Endometrial microvascular endothelial cells (primary cell): ENCODE data around the gene RNGTT. TPM values are rescaled to one million over a fixed set of nuclear protein-coding genes. Genes with fewer than 3 reads are reported as not detected.
"Not testable (repeated sequence)": the region's sequence is repeated elsewhere in the genome, so short reads cannot be mapped to it uniquely, and the experiment has no call there.

ENCODE experiments used
- in situ Hi-C: cut with HindIII; loops from 2 replicates; pipeline ENCODE4 v1.10.0; 2017; ENCODE audit warnings: low sequenced_read_pairs, low pct_unique_long_range_greater_than_20kb; ENCODE audit errors: inconsistent ontology term
- total RNA-seq: library from RNA; depleted of rRNA; stranded (reverse); fragments of >200 nt; gene quantifications from one replicate; pipeline ENCODE4 v1.2.3, GENCODE V29; 2015; ENCODE audit errors: inconsistent ontology term

Gene RNGTT
- total RNA-seq, 1 donor from 2014 or later, result 15.0 TPM

GRCh38 chr6:88840289-88840688 is 123.1 kb downstream of the RNGTT start:
- in situ Hi-C loops, result no loop called here

- in situ Hi-C loops, result no loop called here
Measured at GRCh38 chr6:88839280-88839679, 124.1 kb downstream of the RNGTT start.

GRCh38 chr6:88835210-88835609 is 128.2 kb downstream of the RNGTT start:
- in situ Hi-C loops, result no loop called here

GRCh38 chr6:88833071-88833470 is 130.3 kb downstream of the RNGTT start:
- in situ Hi-C loops, result not testable (repeated sequence)

GRCh38 chr6:88827599-88827998 is 135.8 kb downstream of the RNGTT start:
- in situ Hi-C loops, result not testable (repeated sequence)

GRCh38 chr6:88825856-88826255 is 137.6 kb downstream of the RNGTT start:
- in situ Hi-C loops, result no loop called here

GRCh38 chr6:88823998-88824397 is 139.4 kb downstream of the RNGTT start:
- in situ Hi-C loops, result no loop called here

- in situ Hi-C loops, result no loop called here
Measured at GRCh38 chr6:88815491-88815890, 147.9 kb downstream of the RNGTT start.

- in situ Hi-C loops, result no loop called here
Measured at GRCh38 chr6:88814909-88815308, 148.5 kb downstream of the RNGTT start.

GRCh38 chr6:88813045-88813444 is 150.4 kb downstream of the RNGTT start:
- in situ Hi-C loops, result no loop called here

- in situ Hi-C loops, result no loop called here
Measured at GRCh38 chr6:88810701-88811100, 152.7 kb downstream of the RNGTT start.

- in situ Hi-C loops, result no loop called here
Measured at GRCh38 chr6:88810089-88810488, 153.3 kb downstream of the RNGTT start.

GRCh38 chr6:88808381-88808780 is 155.0 kb downstream of the RNGTT start:
- in situ Hi-C loops, result no loop called here

- in situ Hi-C loops, result no loop called here
Measured at GRCh38 chr6:88807622-88808021, 155.8 kb downstream of the RNGTT start.

- in situ Hi-C loops, result no loop called here
Measured at GRCh38 chr6:88806728-88807127, 156.7 kb downstream of the RNGTT start.

- in situ Hi-C loops, result no loop called here
Measured at GRCh38 chr6:88804701-88805100, 158.7 kb downstream of the RNGTT start.

- in situ Hi-C loops, result no loop called here
Measured at GRCh38 chr6:88785478-88785877, 177.9 kb downstream of the RNGTT start.

- in situ Hi-C loops, result no loop called here
Measured at GRCh38 chr6:88780714-88781389, 182.6 kb downstream of the RNGTT start.

GRCh38 chr6:88775866-88776571 is 187.4 kb downstream of the RNGTT start:
- in situ Hi-C loops, result no loop called here

- in situ Hi-C loops, result not testable (repeated sequence)
Measured at GRCh38 chr6:88768114-88768513, 195.3 kb downstream of the RNGTT start.

GRCh38 chr6:88764081-88764480 is 199.3 kb downstream of the RNGTT start:
- in situ Hi-C loops, result no loop called here
